IMR-90 (cell line): ENCODE measurements around the gene CREG1. TPM values are rescaled to one million over a fixed set of nuclear protein-coding genes. Genes with fewer than 3 reads are reported as not detected.

Experiments used
- ATAC-seq: fragments of 200-7000 bp; cut with Tn5 transposase; 2 replicates; pipeline ENCODE4 v1.9.1; 2020; ENCODE audit warnings: low read depth, mild to moderate bottlenecking, moderate library complexity
- BruUV-seq: library from RNA; stranded (reverse); fragments of 400-500 nt; replicated peaks from 2 replicates; lab custom pipeline; 2021; lab: Mats Ljungman, UMichigan
- CTCF ChIA-PET: fragments of 300-600 bp; formaldehyde crosslinking; extraction: SDS; loops from one replicate; lab custom pipeline; 2021; ENCODE audit warnings: antibody characterized with exemption; lab: Yijun Ruan, JAX
- POLR2A ChIA-PET: fragments of 300-600 bp; sonication (Branson Sonifier 250); formaldehyde crosslinking; loops from one replicate; lab custom pipeline; 2022; ENCODE audit warnings: antibody characterized with exemption; ENCODE audit not compliant: unreplicated experiment; lab: Charles Lee
- DNase-seq: peaks from one replicate; pipeline ENCODE4 v3.0.0; 2013
- H2AFZ ChIP-seq: replicated peaks from 2 replicates; pipeline ENCODE3; 2013; ENCODE audit warnings: low read length, mild to moderate bottlenecking; ENCODE audit not compliant: poor library complexity
- H2AK5ac ChIP-seq: 2 replicates; pipeline ENCODE4 v1.6.1; 2013; ENCODE audit warnings: low read depth, low read length, inconsistent platforms
- H2AK9ac ChIP-seq: replicated peaks from 2 replicates; pipeline ENCODE3; 2013; ENCODE audit warnings: mild to moderate bottlenecking, low read depth, low read length, moderate library complexity; ENCODE audit not compliant: poor library complexity
- H2BK120ac ChIP-seq: 2 replicates; pipeline ENCODE4 v1.6.1; 2013; ENCODE audit warnings: low read depth, low read length, inconsistent platforms
- H2BK15ac ChIP-seq: 3 replicates; pipeline ENCODE4 v1.6.1; 2013; ENCODE audit warnings: low read depth, low read length, inconsistent platforms
- H2BK20ac ChIP-seq: 2 replicates; pipeline ENCODE4 v1.6.1; 2013; ENCODE audit warnings: low read depth, mild to moderate bottlenecking, inconsistent platforms, low read length, moderate library complexity
- H2BK5ac ChIP-seq: 2 replicates; pipeline ENCODE4 v1.6.1; 2013; ENCODE audit warnings: mild to moderate bottlenecking, low read depth, low read length, inconsistent platforms; ENCODE audit not compliant: poor library complexity, severe bottlenecking
- H3K14ac ChIP-seq: replicated peaks from 2 replicates; pipeline ENCODE4 v1.6.1; 2013; ENCODE audit warnings: low read depth, low read length, inconsistent platforms
- H3K18ac ChIP-seq: 2 replicates; pipeline ENCODE4 v1.6.1; 2013; ENCODE audit warnings: low read depth, low read length, control low read depth
- H3K23ac ChIP-seq: 2 replicates; pipeline ENCODE4 v1.6.1; 2013; ENCODE audit warnings: low read depth, low read length, inconsistent platforms
- H3K27ac ChIP-seq: 2 replicates; pipeline ENCODE4 v1.5.1; 2013; ENCODE audit warnings: mild to moderate bottlenecking, control low read depth, low read length; ENCODE audit not compliant: insufficient read depth
- H3K27me3 ChIP-seq: 2 replicates; pipeline ENCODE4 v1.6.1; 2013; ENCODE audit warnings: low read length; ENCODE audit not compliant: control insufficient read depth, insufficient read depth
- H3K36me3 ChIP-seq: 2 replicates; pipeline ENCODE4 v1.6.1; 2013; ENCODE audit warnings: low read length, mixed read lengths; ENCODE audit not compliant: control insufficient read depth, insufficient read depth
- H3K4ac ChIP-seq: 2 replicates; pipeline ENCODE4 v1.6.1; 2013; ENCODE audit warnings: low read depth, low read length, inconsistent platforms
- H3K4me1 ChIP-seq: 2 replicates; pipeline ENCODE4 v1.6.1; 2013; ENCODE audit warnings: low read length, mixed read lengths; ENCODE audit not compliant: control insufficient read depth, insufficient read depth
- H3K4me2 ChIP-seq: 2 replicates; pipeline ENCODE4 v1.6.1; 2013; ENCODE audit warnings: low read depth, mild to moderate bottlenecking, control low read depth, low read length, moderate library complexity
- H3K4me3 ChIP-seq: 2 replicates; pipeline ENCODE4 v1.5.1; 2013; ENCODE audit warnings: low read depth, mild to moderate bottlenecking, control low read depth, low read length, moderate library complexity; ENCODE audit not compliant: insufficient read depth
- H3K56ac ChIP-seq: 2 replicates; pipeline ENCODE4 v1.6.1; 2013; ENCODE audit warnings: low read length, inconsistent platforms; ENCODE audit not compliant: insufficient read depth; ENCODE audit errors: extremely low read depth
- H3K79me1 ChIP-seq, 2 experiments: 2 replicates each; pipeline ENCODE4 v1.6.1; 2013; ENCODE audit warnings: low read length in 2 of 2, inconsistent platforms in 1 of 2, low read depth in 1 of 2
- H3K9ac ChIP-seq: 2 replicates; pipeline ENCODE4 v1.6.1; 2013; ENCODE audit warnings: low read depth, low read length, control low read depth
- H3K9me1 ChIP-seq: 2 replicates; pipeline ENCODE4 v1.6.1; 2013; ENCODE audit warnings: low read length, inconsistent platforms; ENCODE audit not compliant: insufficient read depth
- H3K9me3 ChIP-seq: 2 replicates; pipeline ENCODE4 v1.6.1; 2013; ENCODE audit warnings: low read length; ENCODE audit not compliant: control insufficient read depth, insufficient read depth
- H4K20me1 ChIP-seq: 2 replicates; pipeline ENCODE4 v1.6.1; 2013; ENCODE audit warnings: low read length, inconsistent platforms; ENCODE audit not compliant: insufficient read depth
- H4K5ac ChIP-seq: 2 replicates; pipeline ENCODE4 v1.6.1; 2013; ENCODE audit warnings: mild to moderate bottlenecking, low read depth, low read length, control low read depth
- H4K8ac ChIP-seq, 2 experiments: 2 replicates each; pipeline ENCODE4 v1.6.1; 2013; ENCODE audit warnings: low read depth in 2 of 2, low read length in 2 of 2, control low read depth in 1 of 2, inconsistent platforms in 1 of 2
- H4K91ac ChIP-seq: 2 replicates; pipeline ENCODE4 v1.6.1; 2013; ENCODE audit warnings: low read depth, low read length, inconsistent platforms; ENCODE audit not compliant: insufficient read depth
- BHLHE40 ChIP-seq: fragments of 150-350 bp; IDR thresholded peaks from 2 replicates; pipeline ENCODE4 v1.6.1; 2016; ENCODE audit warnings: mild to moderate bottlenecking, low read depth, low read length
- MXI1 ChIP-seq: IDR thresholded peaks from 2 replicates; pipeline ENCODE4 v1.6.1; 2012; ENCODE audit warnings: low read depth, mild to moderate bottlenecking, low read length, moderate library complexity, borderline replicate concordance
- RAD21 ChIP-seq: IDR thresholded peaks from 2 replicates; pipeline ENCODE4 v1.6.1; 2012; ENCODE audit warnings: low read length, improper control_type of control experiment
- WGBS, 2 experiments: methylation state at CpG; one replicate each; pipeline versions ENCODE4 v1.1.5 to v1.1.7; 2013; ENCODE audit warnings: missing lambda C conversion rate in 2 of 2; ENCODE audit not compliant: insufficient read length in 1 of 2; ENCODE audit errors: extremely low coverage in 2 of 2; 5-methylcytosine and 5-hydroxymethylcytosine counted together
- dilution Hi-C: fragments of 300-500 bp; cut with HindIII; formaldehyde crosslinking; loops from one replicate; pipeline ENCODE4 v1.14.3; 2018; ENCODE audit warnings: low sequenced_read_pairs; ENCODE audit not compliant: unreplicated experiment
- in situ Hi-C: fragments of 300-500 bp; cut with MboI; formaldehyde crosslinking; loops from 3 replicates; pipeline ENCODE4 v1.14.3; 2019; ENCODE audit warnings: low sequenced_read_pairs, inconsistent platforms, mixed read lengths
- intact Hi-C: fragments of 100-400 bp; cut with micrococcal nuclease; formaldehyde crosslinking; loops from 2 replicates; pipeline ENCODE4 v1.10.0; 2022
- polyA plus RNA-seq, 3 experiments: library from polyadenylated mRNA; depleted of rRNA; stranded (reverse); fragments of >200 nt; gene quantifications; 2 replicates each; pipeline ENCODE4 v1.2.3, GENCODE V29; 2012; ENCODE audit warnings: low replicate concordance in 1 of 3
- total RNA-seq: library from RNA; depleted of rRNA; stranded (reverse); fragments of >200 nt; gene quantifications from 2 replicates; pipeline ENCODE4 v1.2.3, GENCODE V29; 2012

The CREG1 gene
- total and polyA plus RNA-seq, 2 of the 4 experiments (the other 2 are of a cell fraction) = 2.9 to 6.4 TPM

DNA sequence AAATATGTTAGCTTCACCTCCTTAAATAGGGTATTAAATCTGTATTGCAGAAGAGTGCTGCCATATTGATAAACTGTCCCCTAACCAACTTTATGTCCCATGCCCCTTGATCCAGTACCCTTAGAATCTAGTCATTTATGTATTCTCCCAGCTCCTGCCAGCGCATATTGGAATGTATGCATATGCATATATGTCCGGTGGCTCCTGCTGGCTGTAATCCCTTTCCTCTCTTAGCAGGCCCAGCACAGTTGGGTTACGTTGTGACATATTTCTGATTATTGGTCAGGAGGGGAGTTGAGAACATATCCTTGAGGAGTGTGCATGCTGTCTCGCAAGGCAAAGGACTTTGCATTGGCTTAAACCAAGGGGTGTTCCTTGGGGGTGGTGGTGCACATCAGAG lies 29.2 kb upstream of the CREG1 start:
- no peak overlapping the region for H3K9ac ChIP-seq
- no peaks in the 10 kb centered on the region for H4K20me1 ChIP-seq
- H3K23ac ChIP-seq = no peak overlapping the region
- no peak overlapping the region for H3K4me3 ChIP-seq
- H4K5ac ChIP-seq = no peak overlapping the region
- H3K9me3 ChIP-seq = no peaks in the 10 kb centered on the region
- DNase-seq = no peak
- no peaks in the 10 kb centered on the region for H3K36me3 ChIP-seq
- TF ChIP-seq BHLHE40 = no peak
- no peak for TF ChIP-seq MXI1
- no peak for TF ChIP-seq RAD21
- no peak overlapping the region for H3K4ac ChIP-seq
- dilution Hi-C loops (no loop called here), intact Hi-C loops (no loop called here), in situ Hi-C loops (no loop called here)
- H2AFZ ChIP-seq = no peak overlapping the region
- no peak overlapping the region for H2BK15ac ChIP-seq
- H3K14ac ChIP-seq = no peak overlapping the region
- BruUV-seq = no TSS peak
- H3K27me3 ChIP-seq = peaks cover 7% of the 10 kb centered on the region
- ChIA-PET POLR2A (no interaction called here), CTCF (no interaction called here)
- no peak overlapping the region for H2BK5ac ChIP-seq
- H3K18ac ChIP-seq = no peak overlapping the region
- no peaks in the 10 kb centered on the region for H3K4me1 ChIP-seq
- H4K91ac ChIP-seq = no peak overlapping the region
- ATAC-seq = no peak
- H3K27ac ChIP-seq = no peak overlapping the region
- no peak overlapping the region for H2AK9ac ChIP-seq
- no peaks in the 10 kb centered on the region for H3K9me1 ChIP-seq
- H4K8ac ChIP-seq = no peak overlapping the region
- no peak overlapping the region for H2BK120ac ChIP-seq
- WGBS, 2 experiments = no CpG with 5 or more reads among the region's 4 CpGs
- no peak overlapping the region for H2AK5ac ChIP-seq
- no peaks in the 10 kb centered on the region for H3K79me1 ChIP-seq
- no peak overlapping the region for H3K56ac ChIP-seq
- H2BK20ac ChIP-seq = no peak overlapping the region
- H3K4me2 ChIP-seq = no peak overlapping the region
